HepG2 (cell line): Measurements from ENCODE around the gene NFIC. TPM values are rescaled to one million over a fixed set of nuclear protein-coding genes. Genes with fewer than 3 reads are reported as not detected.

ENCODE experiments used
- BHLHE40 ChIP-seq: IDR thresholded peaks from 2 replicates; pipeline ENCODE4 v1.6.1; 2011; ENCODE audit warnings: low read length, improper control_type of control experiment
- ERF ChIP-seq: IDR thresholded peaks from 2 replicates; pipeline ENCODE4 v1.6.1; 2018; ENCODE audit warnings: missing biosample characterization, missing genetic modification reagents
- HMG20A ChIP-seq: IDR thresholded peaks from 2 replicates; pipeline ENCODE4 v1.6.1; 2016; ENCODE audit warnings: borderline replicate concordance
- HMG20B ChIP-seq: conservative IDR thresholded peaks from 2 replicates; pipeline ENCODE4 v1.6.1; 2016; ENCODE audit warnings: missing genetic modification reagents, missing compliant biosample characterization
- KDM4B ChIP-seq: sonication (generic); formaldehyde crosslinking; IDR thresholded peaks from 2 replicates; pipeline ENCODE4 v1.4.0; 2020; ENCODE audit warnings: missing genetic modification reagents
- MYNN ChIP-seq: sonication (generic); formaldehyde crosslinking; IDR thresholded peaks from 2 replicates; pipeline ENCODE4 v1.4.0; 2020; ENCODE audit warnings: mild to moderate bottlenecking, low read depth, missing genetic modification reagents
- MZF1 ChIP-seq: sonication (generic); formaldehyde crosslinking; IDR thresholded peaks from 2 replicates; pipeline ENCODE4 v1.8.1; 2023; ENCODE audit warnings: mild to moderate bottlenecking, missing genetic modification reagents, borderline replicate concordance
- NCOA5 ChIP-seq: sonication (generic); formaldehyde crosslinking; IDR thresholded peaks from 2 replicates; pipeline ENCODE4 v1.4.0; 2020; ENCODE audit warnings: missing genetic modification reagents
- NFIB ChIP-seq: sonication (generic); formaldehyde crosslinking; IDR thresholded peaks from 2 replicates; pipeline ENCODE4 v1.9.0; 2021; ENCODE audit warnings: missing genetic modification reagents, mild to moderate bottlenecking, borderline replicate concordance
- RBFOX2 ChIP-seq: fragments of 200-400 bp; formaldehyde crosslinking; IDR thresholded peaks from 2 replicates; pipeline ENCODE4 v1.6.1; 2017; ENCODE audit warnings: low read depth, mild to moderate bottlenecking, low read length
- RXRA ChIP-seq: sonication (generic); formaldehyde crosslinking; IDR thresholded peaks from 2 replicates; pipeline ENCODE4 v1.5.1; 2020; ENCODE audit warnings: missing genetic modification reagents
- SAP130 ChIP-seq: IDR thresholded peaks from 2 replicates; pipeline ENCODE4 v1.6.1; 2016; ENCODE audit warnings: low read depth
- STAG1 ChIP-seq: sonication (generic); formaldehyde crosslinking; IDR thresholded peaks from 2 replicates; pipeline ENCODE4 v1.4.0; 2020; ENCODE audit warnings: missing genetic modification reagents
- TOE1 ChIP-seq: sonication (generic); formaldehyde crosslinking; IDR thresholded peaks from 2 replicates; pipeline ENCODE4 v1.4.0; 2020; ENCODE audit warnings: mild to moderate bottlenecking, missing genetic modification reagents
- XRCC5 ChIP-seq: fragments of 200-400 bp; formaldehyde crosslinking; optimal IDR thresholded peaks from 2 replicates; pipeline ENCODE3; 2017; ENCODE audit warnings: mild to moderate bottlenecking, low read length
- ZEB1 ChIP-seq: IDR thresholded peaks from 2 replicates; pipeline ENCODE4 v1.6.1; 2012; ENCODE audit warnings: mild to moderate bottlenecking, low read depth, inconsistent platforms; ENCODE audit not compliant: insufficient replicate concordance
- ZNF235 ChIP-seq: sonication (generic); formaldehyde crosslinking; IDR thresholded peaks from 2 replicates; pipeline ENCODE4 v1.8.1; 2023; ENCODE audit warnings: mild to moderate bottlenecking, missing genetic modification reagents, borderline replicate concordance
- ZNF317 ChIP-seq: sonication (generic); formaldehyde crosslinking; IDR thresholded peaks from 2 replicates; pipeline ENCODE4 v1.5.0; 2020; ENCODE audit warnings: mild to moderate bottlenecking, missing genetic modification reagents
- ZNF33B ChIP-seq: sonication (generic); formaldehyde crosslinking; IDR thresholded peaks from 2 replicates; pipeline ENCODE4 v1.5.1; 2020; ENCODE audit warnings: mild to moderate bottlenecking, missing genetic modification reagents
- ZNF431 ChIP-seq: sonication (generic); formaldehyde crosslinking; IDR thresholded peaks from 2 replicates; pipeline ENCODE4 v1.9.0; 2022; ENCODE audit warnings: missing genetic modification reagents, low read depth, mild to moderate bottlenecking, borderline replicate concordance
- ZNF678 ChIP-seq: sonication (generic); formaldehyde crosslinking; IDR thresholded peaks from 2 replicates; pipeline ENCODE4 v1.4.0; 2020; ENCODE audit warnings: mild to moderate bottlenecking, missing genetic modification reagents
- ZNF777 ChIP-seq: sonication (generic); formaldehyde crosslinking; IDR thresholded peaks from 2 replicates; pipeline ENCODE4 v1.4.0; 2020; ENCODE audit warnings: missing genetic modification reagents
- ZSCAN21 ChIP-seq: sonication (generic); formaldehyde crosslinking; IDR thresholded peaks from 2 replicates; pipeline ENCODE4 v1.8.0; 2022; ENCODE audit warnings: mild to moderate bottlenecking, missing genetic modification reagents, moderate library complexity, borderline replicate concordance
- ZSCAN9 ChIP-seq: IDR thresholded peaks from 2 replicates; pipeline ENCODE4 v1.6.1; 2016; ENCODE audit warnings: borderline replicate concordance
- polyA plus RNA-seq, 8 experiments: library from polyadenylated mRNA; depleted of rRNA in 3 of 8; stranded (reverse) in 7 of 8; unstranded in 1 of 8; fragments of >200 nt; fragmentation: Illumina TruSeq in 4 of 8; extraction: Trizol in 4 of 8; gene quantifications; 2 replicates each; pipeline versions ENCODE4 v1.2.1 to v1.2.3, GENCODE V29; 2011 to 2016; ENCODE audit warnings: low read depth in 4 of 8, missing spikeins in 1 of 8, mixed read lengths in 1 of 8; ENCODE audit not compliant: insufficient read depth in 1 of 8
- total RNA-seq, 5 experiments: library from RNA; depleted of rRNA; stranded (reverse); fragments of >200 nt; fragmentation: Illumina TruSeq; extraction: Trizol; gene quantifications; 2 replicates each; pipeline ENCODE4 v1.2.3, GENCODE V29; 2016; ENCODE audit warnings: low read depth in 1 of 5
- TF ChIP-seq, protein P1 (sequence below): sonication (generic); formaldehyde crosslinking; conservative IDR thresholded peaks from 2 replicates; pipeline ENCODE4 v1.4.0; 2020; ENCODE audit warnings: missing genetic modification reagents
- TF ChIP-seq, protein P2 (sequence below): sonication (generic); formaldehyde crosslinking; IDR thresholded peaks from 2 replicates; pipeline ENCODE4 v1.8.0; 2022; ENCODE audit warnings: missing genetic modification reagents, mild to moderate bottlenecking, inconsistent platforms, borderline replicate concordance
- TF ChIP-seq, protein P3 (sequence below): sonication (generic); formaldehyde crosslinking; IDR thresholded peaks from 2 replicates; pipeline ENCODE4 v1.4.0; 2020; ENCODE audit warnings: mild to moderate bottlenecking, low read depth, missing genetic modification reagents

NFIC gene
- total and polyA plus RNA-seq, 2 of the 13 experiments (the other 11 are each of a cell fraction or from before 2014, with no cell fraction given) = 1.3 to 2.5 TPM

DNA sequence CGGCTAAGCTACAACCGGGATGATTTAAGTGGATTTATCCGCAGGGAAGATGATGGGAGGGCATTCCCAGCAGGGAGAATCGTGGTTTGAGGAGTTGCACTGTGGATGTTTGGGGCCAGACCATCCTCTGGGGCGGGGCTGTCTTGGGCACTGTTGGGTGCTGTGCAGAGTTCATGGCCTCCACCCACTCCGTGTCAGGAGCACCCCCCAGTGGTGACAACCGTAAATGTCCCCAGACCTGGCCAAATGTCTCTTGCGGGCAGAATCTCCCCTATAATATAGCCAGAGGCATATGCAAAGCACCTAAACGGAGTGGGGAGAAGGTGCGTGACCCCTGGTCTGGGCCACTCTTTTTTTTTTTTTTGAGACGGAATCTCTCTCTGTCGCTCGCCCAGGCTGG lies 73.7 kb downstream of the NFIC start (continued):
- TF ChIP-seq ZNF777 (CRISPR knock-in tag) (no peak), MYNN (CRISPR knock-in tag) (no peak), ZNF33B (CRISPR knock-in tag) (no peak), NFIB (CRISPR knock-in tag) (no peak), XRCC5 (peak; percentile 27), HMG20A (CRISPR knock-in tag) (no peak), NCOA5 (CRISPR knock-in tag) (no peak), RBFOX2 (no peak), ZNF317 (no peak), KDM4B (no peak), ZSCAN21 (CRISPR knock-in tag) (0 out of 2 replicates have a peak, but pooled peaks have one; percentile 64), SAP130 (0 out of 2 replicates have a peak, but pooled peaks have one; percentile 14), BHLHE40 (0 out of 2 replicates have a peak, but pooled peaks have one; percentile 14), ZSCAN9 (no peak), ZNF678 (CRISPR knock-in tag) (no peak), STAG1 (CRISPR knock-in tag) (peak; percentile 88), RXRA (CRISPR knock-in tag) (no peak), ZEB1 (no peak), ZNF431 (CRISPR knock-in tag) (no peak), HMG20B (CRISPR knock-in tag) (no peak), MZF1 (no peak), ZNF235 (CRISPR knock-in tag) (no peak), ERF (no peak), TOE1 (no peak)
- TF ChIP-seq, protein P1, sequence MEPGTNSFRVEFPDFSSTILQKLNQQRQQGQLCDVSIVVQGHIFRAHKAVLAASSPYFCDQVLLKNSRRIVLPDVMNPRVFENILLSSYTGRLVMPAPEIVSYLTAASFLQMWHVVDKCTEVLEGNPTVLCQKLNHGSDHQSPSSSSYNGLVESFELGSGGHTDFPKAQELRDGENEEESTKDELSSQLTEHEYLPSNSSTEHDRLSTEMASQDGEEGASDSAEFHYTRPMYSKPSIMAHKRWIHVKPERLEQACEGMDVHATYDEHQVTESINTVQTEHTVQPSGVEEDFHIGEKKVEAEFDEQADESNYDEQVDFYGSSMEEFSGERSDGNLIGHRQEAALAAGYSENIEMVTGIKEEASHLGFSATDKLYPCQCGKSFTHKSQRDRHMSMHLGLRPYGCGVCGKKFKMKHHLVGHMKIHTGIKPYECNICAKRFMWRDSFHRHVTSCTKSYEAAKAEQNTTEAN (CRISPR knock-in tag) = no peak
- TF ChIP-seq, protein P2, sequence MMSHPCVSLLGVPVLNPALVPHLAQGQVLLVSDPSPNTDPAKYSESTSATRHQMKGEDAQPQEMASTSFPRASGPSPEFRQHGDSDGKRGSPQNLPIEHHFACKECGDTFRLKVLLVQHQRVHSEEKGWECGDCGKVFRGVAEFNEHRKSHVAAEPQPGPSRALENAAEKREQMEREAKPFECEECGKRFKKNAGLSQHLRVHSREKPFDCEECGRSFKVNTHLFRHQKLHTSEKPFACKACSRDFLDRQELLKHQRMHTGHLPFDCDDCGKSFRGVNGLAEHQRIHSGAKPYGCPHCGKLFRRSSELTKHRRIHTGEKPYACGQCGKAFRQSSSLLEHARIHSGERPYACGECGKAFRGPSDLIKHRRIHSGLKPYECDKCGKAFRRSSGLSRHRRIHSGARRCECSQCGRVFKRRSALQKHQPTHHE (CRISPR knock-in tag) = no peak
- TF ChIP-seq, protein P3, sequence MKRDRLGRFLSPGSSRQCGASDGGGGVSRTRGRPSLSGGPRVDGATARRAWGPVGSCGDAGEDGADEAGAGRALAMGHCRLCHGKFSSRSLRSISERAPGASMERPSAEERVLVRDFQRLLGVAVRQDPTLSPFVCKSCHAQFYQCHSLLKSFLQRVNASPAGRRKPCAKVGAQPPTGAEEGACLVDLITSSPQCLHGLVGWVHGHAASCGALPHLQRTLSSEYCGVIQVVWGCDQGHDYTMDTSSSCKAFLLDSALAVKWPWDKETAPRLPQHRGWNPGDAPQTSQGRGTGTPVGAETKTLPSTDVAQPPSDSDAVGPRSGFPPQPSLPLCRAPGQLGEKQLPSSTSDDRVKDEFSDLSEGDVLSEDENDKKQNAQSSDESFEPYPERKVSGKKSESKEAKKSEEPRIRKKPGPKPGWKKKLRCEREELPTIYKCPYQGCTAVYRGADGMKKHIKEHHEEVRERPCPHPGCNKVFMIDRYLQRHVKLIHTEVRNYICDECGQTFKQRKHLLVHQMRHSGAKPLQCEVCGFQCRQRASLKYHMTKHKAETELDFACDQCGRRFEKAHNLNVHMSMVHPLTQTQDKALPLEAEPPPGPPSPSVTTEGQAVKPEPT = no peak
